Fibroblast of pulmonary artery (primary cell): Measurements from ENCODE around the gene TMEM198.

ENCODE experiments used
- DNase-seq: peaks from one replicate; pipeline ENCODE4 v3.0.0-alpha.2; 2010; ENCODE audit warnings: low read depth
- H3K4me3 ChIP-seq: replicated peaks from 2 replicates; pipeline ENCODE4 v1.5.1; 2011; ENCODE audit warnings: low read depth, mild to moderate bottlenecking, control low read depth, low read length, moderate library complexity
- CTCF ChIP-seq: IDR thresholded peaks from 2 replicates; pipeline ENCODE4 v1.5.1; 2011; ENCODE audit warnings: mild to moderate bottlenecking, control low read depth, low read length, inconsistent platforms; ENCODE audit errors: missing control alignments

Gene TMEM198

GRCh38 chr2:219514836-219515235 is 29.0 kb upstream of the TMEM198 start:
- no peak for DNase-seq
- TF ChIP-seq CTCF, result no peak
- no peak overlapping the region for H3K4me3 ChIP-seq

GRCh38 chr2:219515874-219516629 is 27.8 kb upstream of the TMEM198 start:
- H3K4me3 ChIP-seq, result no peak overlapping the region
- no peak for TF ChIP-seq CTCF
- DNase-seq, result no peak

- TF ChIP-seq CTCF, result no peak
- no peak overlapping the region for H3K4me3 ChIP-seq
- no peak for DNase-seq
These were observed 26.9 kb upstream of the TMEM198 start for GRCh38 chr2:219516888-219517287.

GRCh38 chr2:219517954-219518778 is 25.7 kb upstream of the TMEM198 start:
- no peak for TF ChIP-seq CTCF
- no peak overlapping the region for H3K4me3 ChIP-seq
- DNase-seq, result no peak

- TF ChIP-seq CTCF, result no peak
- DNase-seq, result no peak
- H3K4me3 ChIP-seq, result no peak overlapping the region
These were observed 24.3 kb upstream of the TMEM198 start for GRCh38 chr2:219519526-219519916.

GRCh38 chr2:219520079-219520478 is 23.7 kb upstream of the TMEM198 start:
- DNase-seq, result no peak
- H3K4me3 ChIP-seq, result no peak overlapping the region
- no peak for TF ChIP-seq CTCF
